T-cell (primary cell): ENCODE data around the gene CCR5AS.

ENCODE experiments used
- ATAC-seq, 4 experiments: fragments of 200-7000 bp in 3 of 4; fragments of 150-1000 bp in 1 of 4; cut with Tn5 transposase; replicated peaks in 1 of 4; 1 replicate in 3 of 4; 2 replicates in 1 of 4; pipeline ENCODE4 v1.10.0; 2021; ENCODE audit warnings: moderate library complexity in 3 of 4, mild to moderate bottlenecking in 2 of 4, moderate number of reproducible peaks in 1 of 4
- CTCF ChIA-PET, 2 donors: fragments of 300-600 bp; sonication (Branson Sonifier 250); formaldehyde crosslinking; loops; one replicate each; lab custom pipeline; 2022; ENCODE audit warnings: antibody characterized with exemption in 2 of 2; lab: Charles Lee
- POLR2A ChIA-PET, 2 donors: fragments of 300-600 bp; sonication (Branson Sonifier 250); formaldehyde crosslinking; loops; one replicate each; lab custom pipeline; 2022; ENCODE audit warnings: antibody characterized with exemption in 2 of 2; lab: Charles Lee
- DNase-seq, 35 experiments: peaks; one replicate each; pipeline versions ENCODE4 v3.0.0 to v3.0.0-alpha.2; 2013 to 2023
- H3K27ac ChIP-seq: one replicate; pipeline ENCODE4 v1.5.1; 2013; ENCODE audit warnings: low read length
- H3K27me3 ChIP-seq, 2 experiments: replicated peaks in 1 of 2; 1 replicate in 1 of 2; 2 replicates in 1 of 2; pipeline versions ENCODE4 v1.6.1 to v1.7.0; 2013; ENCODE audit warnings: low read length in 1 of 2, mixed read lengths in 1 of 2; ENCODE audit not compliant: control insufficient read depth in 2 of 2, insufficient read depth in 2 of 2; ENCODE audit errors: extremely low read depth in 1 of 2
- H3K36me3 ChIP-seq, 2 donors: 1 replicate in 1 of 2; 2 replicates in 1 of 2; pipeline versions ENCODE4 v1.6.1 to v1.7.0; 2013; ENCODE audit warnings: low read length in 1 of 2; ENCODE audit not compliant: control insufficient read depth in 2 of 2, insufficient read depth in 1 of 2; ENCODE audit errors: extremely low read depth in 1 of 2
- H3K4me1 ChIP-seq, 2 experiments: 1 replicate in 1 of 2; 2 replicates in 1 of 2; pipeline versions ENCODE4 v1.6.1 to v1.7.0; 2013; ENCODE audit warnings: low read length in 2 of 2, mixed read lengths in 1 of 2; ENCODE audit not compliant: insufficient read depth in 2 of 2, control insufficient read depth in 1 of 2; ENCODE audit errors: extremely low read depth in 1 of 2
- H3K4me3 ChIP-seq, 2 donors: 1 replicate in 1 of 2; 2 replicates in 1 of 2; pipeline versions ENCODE4 v1.5.1 to v1.7.0; 2013; ENCODE audit warnings: mild to moderate bottlenecking in 2 of 2, low read length in 1 of 2, moderate library complexity in 1 of 2; ENCODE audit not compliant: control insufficient read depth in 1 of 2; ENCODE audit errors: extremely low read depth in 1 of 2
- H3K9me3 ChIP-seq: 2 replicates; pipeline ENCODE4 v1.7.0; 2013
- H3K27ac Mint-ChIP-seq, 2 donors: one replicate each; pipeline ENCODE4 v1.8.0; 2020 to 2021; ENCODE audit warnings: mild to moderate bottlenecking in 2 of 2, mixed read lengths in 2 of 2
- H3K27me3 Mint-ChIP-seq, 2 donors: one replicate each; pipeline ENCODE4 v1.8.0; 2021 to 2022; ENCODE audit warnings: mixed read lengths in 2 of 2
- H3K36me3 Mint-ChIP-seq: one replicate; pipeline ENCODE4 v1.8.0; 2021; ENCODE audit warnings: mixed read lengths
- H3K4me1 Mint-ChIP-seq, 3 donors: one replicate each; pipeline ENCODE4 v1.8.0; 2020 to 2022; ENCODE audit warnings: mixed read lengths in 3 of 3, mild to moderate bottlenecking in 1 of 3
- H3K4me3 Mint-ChIP-seq, 3 donors: one replicate each; pipeline ENCODE4 v1.8.0; 2020 to 2022; ENCODE audit warnings: mild to moderate bottlenecking in 3 of 3, mixed read lengths in 3 of 3, moderate library complexity in 3 of 3
- H3K9me3 Mint-ChIP-seq, 3 donors: one replicate each; pipeline ENCODE4 v1.8.0; 2020 to 2022; ENCODE audit warnings: mixed read lengths in 3 of 3
- WGBS: methylation state at CpG from one replicate; pipeline ENCODE4 v1.1.5; 2013; ENCODE audit warnings: missing lambda C conversion rate; ENCODE audit not compliant: insufficient coverage; 5-methylcytosine and 5-hydroxymethylcytosine counted together

Gene CCR5AS

GRCh38 chr3:46416125-46416810 lies 9.4 kb upstream of the CCR5AS start:
- H3K4me3 ChIP-seq, result no peak overlapping the region
- ChIA-PET CTCF (no interaction called here), POLR2A (no interaction called here)
- H3K27me3 ChIP-seq, result no peaks in the 10 kb centered on the region
- no peaks in the 10 kb centered on the region for H3K36me3 ChIP-seq
- H3K4me3 Mint-ChIP-seq, result no peak overlapping the region
- no peak overlapping the region for H3K27ac ChIP-seq
- DNase-seq (no peak), ATAC-seq (no peak)
- H3K36me3 Mint-ChIP-seq, result no peaks in the 10 kb centered on the region
- no peaks in the 10 kb centered on the region for H3K9me3 Mint-ChIP-seq
- 33% methylated on average over 6 of the region's 10 CpGs for WGBS
- H3K27ac Mint-ChIP-seq, result no peak overlapping the region
- no peaks in the 10 kb centered on the region for H3K4me1 ChIP-seq
- peaks cover 7 to 15% (median 7%) of the 10 kb centered on the region in 3 donors for H3K4me1 Mint-ChIP-seq
- no peaks in the 10 kb centered on the region for H3K27me3 Mint-ChIP-seq
- no peaks in the 10 kb centered on the region for H3K9me3 ChIP-seq

GRCh38 chr3:46414739-46415138 lies 7.9 kb upstream of the CCR5AS start:
- H3K4me3 ChIP-seq, result no peak overlapping the region
- H3K36me3 ChIP-seq, result no peaks in the 10 kb centered on the region
- 14% methylated on average over 1 of the region's 4 CpGs for WGBS
- H3K4me3 Mint-ChIP-seq, result no peak overlapping the region
- no peak overlapping the region for H3K27ac Mint-ChIP-seq
- H3K4me1 Mint-ChIP-seq, result peaks cover 10 to 21% (median 12%) of the 10 kb centered on the region in 3 donors
- ChIA-PET POLR2A (interaction anchor here in 1 of 2 donors (0.7 kb wide), 1 partner anchor 457 kb away, joined by 4 read pairs; no protein-coding TSS in a partner anchor), CTCF (no interaction called here)
- H3K27me3 ChIP-seq, result no peaks in the 10 kb centered on the region
- no peak overlapping the region for H3K27ac ChIP-seq
- no peaks in the 10 kb centered on the region for H3K36me3 Mint-ChIP-seq
- no peaks in the 10 kb centered on the region for H3K9me3 ChIP-seq
- DNase-seq (no peak), ATAC-seq (no peak)
- no peaks in the 10 kb centered on the region for H3K27me3 Mint-ChIP-seq
- peaks cover 3 to 5% of the 10 kb centered on the region in 2 experiments for H3K4me1 ChIP-seq
- no peaks in the 10 kb centered on the region for H3K9me3 Mint-ChIP-seq

- Histone ChIP-seq H3K36me3 (no peaks in the 10 kb centered on the region), H3K4me1 (peaks cover 8 to 10% of the 10 kb centered on the region in 2 experiments), H3K9me3 (no peaks in the 10 kb centered on the region), H3K27me3 (no peaks in the 10 kb centered on the region), H3K4me3 (no peak overlapping the region), H3K27ac (no peak overlapping the region)
- no peak for ATAC-seq
- CTCF ChIA-PET, result no interaction called here
- no peaks in the 10 kb centered on the region for H3K27me3 Mint-ChIP-seq
- H3K9me3 Mint-ChIP-seq, result no peaks in the 10 kb centered on the region
- H3K27ac Mint-ChIP-seq, result no peak overlapping the region
- no peak overlapping the region for H3K4me3 Mint-ChIP-seq
- 86% methylated on average over 3 of the region's 5 CpGs for WGBS
- peaks cover 14 to 29% (median 15%) of the 10 kb centered on the region in 3 donors for H3K4me1 Mint-ChIP-seq
- H3K36me3 Mint-ChIP-seq, result no peaks in the 10 kb centered on the region
- POLR2A ChIA-PET, result no interaction called here
- no peak for DNase-seq
These were observed 7.1 kb upstream of the CCR5AS start for GRCh38 chr3:46413951-46414350.

- CTCF ChIA-PET, result no interaction called here
- WGBS, result no CpG with 5 or more reads among the region's 3 CpGs
- no peak for ATAC-seq
These were observed 6.0 kb upstream of the CCR5AS start for GRCh38 chr3:46412786-46413298.

GRCh38 chr3:46411271-46411670 lies 4.4 kb upstream of the CCR5AS start:
- H3K27ac Mint-ChIP-seq, result peak overlapping the region in 1 of 2 donors; percentile 19
- CTCF ChIA-PET, result no interaction called here
- Histone ChIP-seq H3K4me1 (peaks cover 24 to 26% of the 10 kb centered on the region in 2 experiments), H3K27ac (no peak overlapping the region), H3K4me3 (no peak overlapping the region), H3K36me3 (no peaks in the 10 kb centered on the region), H3K27me3 (no peaks in the 10 kb centered on the region), H3K9me3 (no peaks in the 10 kb centered on the region)
- no peaks in the 10 kb centered on the region for H3K9me3 Mint-ChIP-seq
- no peak for ATAC-seq
- WGBS, result no CpG with 5 or more reads among the region's 2 CpGs
- no peak for DNase-seq
- H3K36me3 Mint-ChIP-seq, result no peaks in the 10 kb centered on the region
- H3K27me3 Mint-ChIP-seq, result no peaks in the 10 kb centered on the region
- H3K4me3 Mint-ChIP-seq, result no peak overlapping the region
- H3K4me1 Mint-ChIP-seq, result peaks cover 34 to 42% (median 38%) of the 10 kb centered on the region in 3 donors
- POLR2A ChIA-PET, result no interaction called here

More at GRCh38 chr3:46412786-46413298, 6.0 kb upstream of the CCR5AS start:
- POLR2A ChIA-PET, result no interaction called here
- no peaks in the 10 kb centered on the region for H3K9me3 Mint-ChIP-seq
- no peak overlapping the region for H3K4me3 Mint-ChIP-seq
- no peaks in the 10 kb centered on the region for H3K27me3 ChIP-seq
- H3K4me3 ChIP-seq, result no peak overlapping the region
- no peak overlapping the region for H3K27ac ChIP-seq
- H3K9me3 ChIP-seq, result no peaks in the 10 kb centered on the region
- peaks cover 10 to 20% of the 10 kb centered on the region in 2 experiments for H3K4me1 ChIP-seq
- DNase-seq, result no peak
- no peaks in the 10 kb centered on the region for H3K27me3 Mint-ChIP-seq
- no peaks in the 10 kb centered on the region for H3K36me3 Mint-ChIP-seq
- H3K27ac Mint-ChIP-seq, result no peak overlapping the region
- H3K36me3 ChIP-seq, result no peaks in the 10 kb centered on the region
- H3K4me1 Mint-ChIP-seq, result peaks cover 22 to 35% (median 24%) of the 10 kb centered on the region in 3 donors

- WGBS, result no CpG with 5 or more reads among the region's 2 CpGs
- no peaks in the 10 kb centered on the region for H3K9me3 ChIP-seq
- H3K27me3 ChIP-seq, result no peaks in the 10 kb centered on the region
- Mint-ChIP-seq H3K4me3 (no peak overlapping the region), H3K27ac (no peak overlapping the region), H3K4me1 (peaks cover 29 to 36% (median 33%) of the 10 kb centered on the region in 3 donors), H3K27me3 (no peaks in the 10 kb centered on the region), H3K9me3 (no peaks in the 10 kb centered on the region), H3K36me3 (no peaks in the 10 kb centered on the region)
- H3K27ac ChIP-seq, result no peak overlapping the region
- H3K4me1 ChIP-seq, result peaks cover 24 to 26% of the 10 kb centered on the region in 2 experiments
- ATAC-seq (no peak), DNase-seq (no peak)
- H3K4me3 ChIP-seq, result no peak overlapping the region
- POLR2A ChIA-PET, result no interaction called here
- CTCF ChIA-PET, result no interaction called here
- no peaks in the 10 kb centered on the region for H3K36me3 ChIP-seq
These were observed 3.8 kb upstream of the CCR5AS start for GRCh38 chr3:46410669-46411068.
